ENCODE data around the gene TNS1. TPM values are rescaled to one million over a fixed set of nuclear protein-coding genes. Genes with fewer than 3 reads are reported as not detected.

TNS1 gene
- total and polyA plus RNA-seq, 9 of the 15 experiments (the other 6 are each of a cell fraction or from before 2014, with no cell fraction given), result 0.13 to 2.7 (median 0.77) TPM

GRCh38 chr2:217766356-217766755 lies 236.4 kb downstream of the TNS1 start:
- H3K9me1 ChIP-seq (ENCODE audit: control insufficient read depth, insufficient read depth, low read length), result no peaks in the 10 kb centered on the region
- ChIA-PET CTCF (ENCODE audit: low intra/inter-chr PET ratio) (no interaction called here), POLR2A (no interaction called here)
- H3K27me3 ChIP-seq (ENCODE audit: control insufficient read depth in 2 of 2, insufficient read depth in 2 of 2, low read length in 2 of 2), result no peaks in the 10 kb centered on the region
- TF ChIP-seq TAL1 (IDR thresholded peaks at IDR 0.05) (no peak), GATAD2B (IDR thresholded peaks at IDR 0.05; ENCODE audit: borderline replicate concordance) (no peak), DPF2 (IDR thresholded peaks at IDR 0.05) (no peak), PTBP1 (IDR thresholded peaks at IDR 0.05; ENCODE audit: low read depth, low read length) (no peak), MAFG (tag; conservative IDR thresholded peaks at IDR 0.05) (no peak), LCOR (CRISPR knock-in tag; IDR thresholded peaks at IDR 0.05) (no peak), THRB (CRISPR knock-in tag; conservative IDR thresholded peaks at IDR 0.05) (no peak), ERF (CRISPR knock-in tag; IDR thresholded peaks at IDR 0.05) (no peak), KDM5B (IDR thresholded peaks at IDR 0.05; ENCODE audit: insufficient replicate concordance, low read depth, low read length) (no peak), CC2D1A (IDR thresholded peaks at IDR 0.05) (no peak), CHCHD3 (CRISPR knock-in tag; IDR thresholded peaks at IDR 0.05) (no peak), TRIM24 (IDR thresholded peaks at IDR 0.05) (no peak), FOXP1 (CRISPR knock-in tag; IDR thresholded peaks at IDR 0.05) (no peak), USF2 (CRISPR knock-in tag; IDR thresholded peaks at IDR 0.05) (no peak)
- TF ChIP-seq, protein P1, sequence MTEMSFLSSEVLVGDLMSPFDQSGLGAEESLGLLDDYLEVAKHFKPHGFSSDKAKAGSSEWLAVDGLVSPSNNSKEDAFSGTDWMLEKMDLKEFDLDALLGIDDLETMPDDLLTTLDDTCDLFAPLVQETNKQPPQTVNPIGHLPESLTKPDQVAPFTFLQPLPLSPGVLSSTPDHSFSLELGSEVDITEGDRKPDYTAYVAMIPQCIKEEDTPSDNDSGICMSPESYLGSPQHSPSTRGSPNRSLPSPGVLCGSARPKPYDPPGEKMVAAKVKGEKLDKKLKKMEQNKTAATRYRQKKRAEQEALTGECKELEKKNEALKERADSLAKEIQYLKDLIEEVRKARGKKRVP (CRISPR knock-in tag; IDR thresholded peaks at IDR 0.05), result no peak
- no peak for ATAC-seq
- no peak for DNase-seq (ENCODE audit: extremely low read depth in 1 of 4, low spot score in 3 of 4)
- no peaks in the 10 kb centered on the region for H3K9me3 ChIP-seq (replicated peaks; ENCODE audit: control insufficient read depth, insufficient read depth, low read depth, low read length)
- no peak overlapping the region for H3K4me2 ChIP-seq (ENCODE audit: insufficient read depth, low read length)
- H4K20me1 ChIP-seq (replicated peaks; ENCODE audit: control insufficient read depth, insufficient read depth, low read length), result no peaks in the 10 kb centered on the region
- no peaks in the 10 kb centered on the region for H3K4me1 ChIP-seq (replicated peaks in 1 of 2; ENCODE audit: control insufficient read depth in 2 of 2, insufficient read depth in 2 of 2, low read length in 2 of 2)
- H3K9ac ChIP-seq (ENCODE audit: insufficient read depth in 1 of 2, low read depth in 2 of 2, low read length in 2 of 2), result no peak overlapping the region
- intact Hi-C loops (cut with micrococcal nuclease) (no loop called here), in situ Hi-C loops (cut with MboI) (no loop called here)
- no peak overlapping the region for H3K27ac ChIP-seq (ENCODE audit: extremely low read depth, low read depth, low read length)
- no peaks in the 10 kb centered on the region for H3K36me3 ChIP-seq (ENCODE audit: control insufficient read depth, insufficient read depth, low read length)
- H3K4me3 ChIP-seq, result no peak overlapping the region
- no peak for FAIRE-seq
- WGBS (ENCODE audit: insufficient coverage, low coverage, missing lambda C conversion rate), result 2% methylated on average over 4 of the region's 4 CpGs
- no peaks in the 10 kb centered on the region for H3K79me2 ChIP-seq (ENCODE audit: control insufficient read depth, insufficient read depth, low read length)
- BruUV-seq (replicated peaks), result no TSS peak
- no peak overlapping the region for H2AFZ ChIP-seq (ENCODE audit: low read depth, low read length)

All from K562 (cell line).